ENCODE data around the gene PKN1. TPM values are rescaled to one million over a fixed set of nuclear protein-coding genes. Genes with fewer than 3 reads are reported as not detected.

PKN1 gene
- total and polyA plus RNA-seq, 10 of the 15 experiments (the other 5 are each of a cell fraction or from before 2014, with no cell fraction given) = 1.0 to 189 (median 52.7) TPM

DNA sequence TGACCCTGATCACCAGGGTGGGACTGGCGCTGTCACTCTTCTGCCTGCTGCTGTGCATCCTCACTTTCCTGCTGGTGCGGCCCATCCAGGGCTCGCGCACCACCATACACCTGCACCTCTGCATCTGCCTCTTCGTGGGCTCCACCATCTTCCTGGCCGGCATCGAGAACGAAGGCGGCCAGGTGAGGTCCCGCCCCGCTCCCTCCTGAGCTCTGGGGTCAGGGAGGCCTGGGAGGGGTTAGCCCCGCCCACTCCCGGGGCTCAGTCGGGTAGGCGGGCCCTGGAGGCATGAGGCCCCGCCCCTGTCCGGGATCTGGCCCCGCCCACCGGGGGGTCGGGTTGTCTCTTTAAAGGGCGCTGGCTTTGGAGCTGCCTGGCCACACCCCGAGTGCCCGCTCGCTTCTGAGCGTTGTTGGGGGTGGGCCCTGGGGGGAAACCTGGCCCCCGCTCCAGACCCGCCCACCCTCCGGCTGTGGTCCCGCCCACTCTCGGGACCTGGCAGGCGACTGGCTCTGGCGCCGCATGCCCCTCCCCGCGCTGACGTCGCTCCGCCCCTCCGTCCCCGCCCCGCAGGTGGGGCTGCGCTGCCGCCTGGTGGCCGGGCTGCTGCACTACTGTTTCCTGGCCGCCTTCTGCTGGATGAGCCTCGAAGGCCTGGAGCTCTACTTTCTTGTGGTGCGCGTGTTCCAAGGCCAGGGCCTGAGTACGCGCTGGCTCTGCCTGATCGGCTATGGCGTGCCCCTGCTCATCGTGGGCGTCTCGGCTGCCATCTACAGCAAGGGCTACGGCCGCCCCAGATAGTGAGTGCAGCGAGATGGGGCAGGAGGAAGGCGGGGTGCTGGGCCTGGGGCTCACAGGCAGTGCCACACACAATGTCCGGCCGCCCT, 27.1 kb upstream of the PKN1 start (continued):
- TF ChIP-seq PRDM15 (CRISPR knock-in tag; IDR thresholded peaks at IDR 0.05) (no peak), PML (IDR thresholded peaks at IDR 0.05; ENCODE audit: low read length) (peak; percentile 49; the same call in 1 of the 2 replicates), YY1 (IDR thresholded peaks at IDR 0.05; ENCODE audit: low read depth, low read length) (peak; percentile 81), HDGF (IDR thresholded peaks at IDR 0.05) (peak; percentile 60; the same call in 1 of the 2 replicates), POLR2AphosphoS2 (IDR thresholded peaks at IDR 0.05; ENCODE audit: low read depth, low read length) (peak; percentile 73; the same call in 1 of the 2 replicates), RAD21 (IDR thresholded peaks at IDR 0.05; ENCODE audit: insufficient read depth, low read depth, low read length) (peak; percentile 94), BRCA1 (IDR thresholded peaks at IDR 0.05; ENCODE audit: low read depth, low read length) (no peak), HDAC2 (IDR thresholded peaks at IDR 0.05) (no peak), MEF2B (IDR thresholded peaks at IDR 0.05; ENCODE audit: partially characterized antibody, poor library complexity, severe bottlenecking) (no peak), IKZF1 (conservative IDR thresholded peaks at IDR 0.05) (peak; percentile 12; the same call in 1 of the 2 replicates)
- TF ChIP-seq, protein P1, sequence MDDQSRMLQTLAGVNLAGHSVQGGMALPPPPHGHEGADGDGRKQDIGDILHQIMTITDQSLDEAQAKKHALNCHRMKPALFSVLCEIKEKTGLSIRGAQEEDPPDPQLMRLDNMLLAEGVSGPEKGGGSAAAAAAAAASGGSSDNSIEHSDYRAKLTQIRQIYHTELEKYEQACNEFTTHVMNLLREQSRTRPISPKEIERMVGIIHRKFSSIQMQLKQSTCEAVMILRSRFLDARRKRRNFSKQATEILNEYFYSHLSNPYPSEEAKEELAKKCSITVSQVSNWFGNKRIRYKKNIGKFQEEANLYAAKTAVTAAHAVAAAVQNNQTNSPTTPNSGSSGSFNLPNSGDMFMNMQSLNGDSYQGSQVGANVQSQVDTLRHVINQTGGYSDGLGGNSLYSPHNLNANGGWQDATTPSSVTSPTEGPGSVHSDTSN (IDR thresholded peaks at IDR 0.05; ENCODE audit: insufficient replicate concordance, low read depth, low read length) = no peak
- TF ChIP-seq, protein P2, sequence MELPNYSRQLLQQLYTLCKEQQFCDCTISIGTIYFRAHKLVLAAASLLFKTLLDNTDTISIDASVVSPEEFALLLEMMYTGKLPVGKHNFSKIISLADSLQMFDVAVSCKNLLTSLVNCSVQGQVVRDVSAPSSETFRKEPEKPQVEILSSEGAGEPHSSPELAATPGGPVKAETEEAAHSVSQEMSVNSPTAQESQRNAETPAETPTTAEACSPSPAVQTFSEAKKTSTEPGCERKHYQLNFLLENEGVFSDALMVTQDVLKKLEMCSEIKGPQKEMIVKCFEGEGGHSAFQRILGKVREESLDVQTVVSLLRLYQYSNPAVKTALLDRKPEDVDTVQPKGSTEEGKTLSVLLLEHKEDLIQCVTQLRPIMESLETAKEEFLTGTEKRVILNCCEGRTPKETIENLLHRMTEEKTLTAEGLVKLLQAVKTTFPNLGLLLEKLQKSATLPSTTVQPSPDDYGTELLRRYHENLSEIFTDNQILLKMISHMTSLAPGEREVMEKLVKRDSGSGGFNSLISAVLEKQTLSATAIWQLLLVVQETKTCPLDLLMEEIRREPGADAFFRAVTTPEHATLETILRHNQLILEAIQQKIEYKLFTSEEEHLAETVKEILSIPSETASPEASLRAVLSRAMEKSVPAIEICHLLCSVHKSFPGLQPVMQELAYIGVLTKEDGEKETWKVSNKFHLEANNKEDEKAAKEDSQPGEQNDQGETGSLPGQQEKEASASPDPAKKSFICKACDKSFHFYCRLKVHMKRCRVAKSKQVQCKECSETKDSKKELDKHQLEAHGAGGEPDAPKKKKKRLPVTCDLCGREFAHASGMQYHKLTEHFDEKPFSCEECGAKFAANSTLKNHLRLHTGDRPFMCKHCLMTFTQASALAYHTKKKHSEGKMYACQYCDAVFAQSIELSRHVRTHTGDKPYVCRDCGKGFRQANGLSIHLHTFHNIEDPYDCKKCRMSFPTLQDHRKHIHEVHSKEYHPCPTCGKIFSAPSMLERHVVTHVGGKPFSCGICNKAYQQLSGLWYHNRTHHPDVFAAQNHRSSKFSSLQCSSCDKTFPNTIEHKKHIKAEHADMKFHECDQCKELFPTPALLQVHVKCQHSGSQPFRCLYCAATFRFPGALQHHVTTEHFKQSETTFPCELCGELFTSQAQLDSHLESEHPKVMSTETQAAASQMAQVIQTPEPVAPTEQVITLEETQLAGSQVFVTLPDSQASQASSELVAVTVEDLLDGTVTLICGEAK (IDR thresholded peaks at IDR 0.05; ENCODE audit: borderline replicate concordance) = no peak
- TF ChIP-seq, protein P3, sequence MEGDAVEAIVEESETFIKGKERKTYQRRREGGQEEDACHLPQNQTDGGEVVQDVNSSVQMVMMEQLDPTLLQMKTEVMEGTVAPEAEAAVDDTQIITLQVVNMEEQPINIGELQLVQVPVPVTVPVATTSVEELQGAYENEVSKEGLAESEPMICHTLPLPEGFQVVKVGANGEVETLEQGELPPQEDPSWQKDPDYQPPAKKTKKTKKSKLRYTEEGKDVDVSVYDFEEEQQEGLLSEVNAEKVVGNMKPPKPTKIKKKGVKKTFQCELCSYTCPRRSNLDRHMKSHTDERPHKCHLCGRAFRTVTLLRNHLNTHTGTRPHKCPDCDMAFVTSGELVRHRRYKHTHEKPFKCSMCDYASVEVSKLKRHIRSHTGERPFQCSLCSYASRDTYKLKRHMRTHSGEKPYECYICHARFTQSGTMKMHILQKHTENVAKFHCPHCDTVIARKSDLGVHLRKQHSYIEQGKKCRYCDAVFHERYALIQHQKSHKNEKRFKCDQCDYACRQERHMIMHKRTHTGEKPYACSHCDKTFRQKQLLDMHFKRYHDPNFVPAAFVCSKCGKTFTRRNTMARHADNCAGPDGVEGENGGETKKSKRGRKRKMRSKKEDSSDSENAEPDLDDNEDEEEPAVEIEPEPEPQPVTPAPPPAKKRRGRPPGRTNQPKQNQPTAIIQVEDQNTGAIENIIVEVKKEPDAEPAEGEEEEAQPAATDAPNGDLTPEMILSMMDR (IDR thresholded peaks at IDR 0.05 in 2 of 3, conservative IDR thresholded peaks at IDR 0.05 in 1 of 3; ENCODE audit: control insufficient read depth in 2 of 3, extremely low read depth in 1 of 3, insufficient read depth in 1 of 3, low read depth in 3 of 3, low read length in 3 of 3) = peak; percentile 66 to 94 (median 89)
- TF ChIP-seq, protein P4, sequence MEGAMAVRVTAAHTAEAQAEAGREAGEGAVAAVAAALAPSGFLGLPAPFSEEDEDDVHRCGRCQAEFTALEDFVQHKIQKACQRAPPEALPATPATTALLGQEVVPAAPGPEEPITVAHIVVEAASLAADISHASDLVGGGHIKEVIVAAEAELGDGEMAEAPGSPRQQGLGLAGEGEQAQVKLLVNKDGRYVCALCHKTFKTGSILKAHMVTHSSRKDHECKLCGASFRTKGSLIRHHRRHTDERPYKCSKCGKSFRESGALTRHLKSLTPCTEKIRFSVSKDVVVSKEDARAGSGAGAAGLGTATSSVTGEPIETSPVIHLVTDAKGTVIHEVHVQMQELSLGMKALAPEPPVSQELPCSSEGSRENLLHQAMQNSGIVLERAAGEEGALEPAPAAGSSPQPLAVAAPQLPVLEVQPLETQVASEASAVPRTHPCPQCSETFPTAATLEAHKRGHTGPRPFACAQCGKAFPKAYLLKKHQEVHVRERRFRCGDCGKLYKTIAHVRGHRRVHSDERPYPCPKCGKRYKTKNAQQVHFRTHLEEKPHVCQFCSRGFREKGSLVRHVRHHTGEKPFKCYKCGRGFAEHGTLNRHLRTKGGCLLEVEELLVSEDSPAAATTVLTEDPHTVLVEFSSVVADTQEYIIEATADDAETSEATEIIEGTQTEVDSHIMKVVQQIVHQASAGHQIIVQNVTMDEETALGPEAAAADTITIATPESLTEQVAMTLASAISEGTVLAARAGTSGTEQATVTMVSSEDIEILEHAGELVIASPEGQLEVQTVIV (IDR thresholded peaks at IDR 0.05; ENCODE audit: borderline replicate concordance, partially characterized antibody) = no peak

Measured in GM12878 (cell line).